GM21529 (cell line): Measurements from ENCODE around the gene MASTL.

Source experiments
- ATAC-seq: cut with Tn5 transposase; IDR thresholded peaks from one replicate; pipeline ENCODE4 v1.9.1; 2021; ENCODE audit not compliant: unreplicated experiment

MASTL gene

GRCh38 chr10:27225011-27225590 is 69.9 kb downstream of the MASTL start:
- ATAC-seq: no peak

GRCh38 chr10:27225642-27226257 is 70.6 kb downstream of the MASTL start:
- ATAC-seq: no peak

DNA sequence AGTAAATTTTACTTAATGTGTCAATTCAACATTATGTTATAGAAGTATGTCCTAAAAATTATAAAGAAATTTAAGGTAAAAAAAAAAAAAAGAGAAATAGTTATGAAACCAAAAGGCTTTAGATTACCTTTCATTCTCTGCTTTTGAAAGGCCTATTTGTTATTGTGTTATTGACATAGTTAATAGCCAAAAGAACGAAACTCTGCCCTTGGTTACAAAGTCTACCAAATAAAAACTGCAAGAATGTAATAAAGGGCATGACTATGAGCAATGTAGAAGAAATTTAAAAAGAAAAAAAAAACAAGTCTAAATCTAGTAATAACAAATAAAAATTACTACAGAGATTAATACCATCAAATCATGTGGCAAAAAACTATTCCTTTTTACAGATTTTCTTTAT is 74.9 kb downstream of the MASTL start:
- no peak for ATAC-seq

DNA sequence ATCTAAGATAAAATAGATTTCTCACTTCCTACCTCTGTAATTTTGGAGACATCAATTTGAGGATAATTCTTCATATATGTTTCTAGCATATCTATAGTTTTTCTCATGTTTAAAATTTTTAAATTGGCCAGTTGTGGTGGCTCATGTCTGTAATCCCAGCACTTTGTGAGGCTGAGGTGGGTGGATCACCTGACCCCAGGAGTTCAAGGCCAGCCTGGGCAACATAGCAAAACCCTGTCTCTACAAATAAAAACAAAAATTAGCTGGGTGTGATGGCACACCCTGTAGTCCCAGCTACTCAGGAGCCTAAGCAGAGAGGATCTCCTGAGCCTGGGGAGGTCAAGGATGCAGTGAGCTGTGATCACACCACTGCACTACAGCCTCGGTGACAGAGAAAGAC is 80.6 kb downstream of the MASTL start:
- ATAC-seq: no peak
